K562 (cell line): ENCODE measurements around the gene PNMA8A.

ENCODE experiments used
- CTCF ChIP-seq, 3 experiments: IDR thresholded peaks in 2 of 3; conservative IDR thresholded peaks in 1 of 3; 2 replicates each; pipeline ENCODE4 v1.5.1; 2011 to 2012; ENCODE audit warnings: low read length in 3 of 3, mild to moderate bottlenecking in 3 of 3, control low read depth in 2 of 3, improper control_type of control experiment in 1 of 3, inconsistent platforms in 1 of 3, low read depth in 1 of 3, mixed read lengths in 1 of 3, moderate library complexity in 1 of 3; ENCODE audit not compliant: insufficient read depth in 2 of 3
- EP300 ChIP-seq: IDR thresholded peaks from 2 replicates; pipeline ENCODE4 v1.6.1; 2012; ENCODE audit warnings: low read length, improper control_type of control experiment
- KAT8 ChIP-seq: fragments of 450-650 bp; IDR thresholded peaks from 2 replicates; pipeline ENCODE4 v1.6.1; 2016; ENCODE audit warnings: low read depth, mild to moderate bottlenecking
- RFX5 ChIP-seq: IDR thresholded peaks from 2 replicates; pipeline ENCODE4 v1.6.1; 2011; ENCODE audit warnings: low read depth, mild to moderate bottlenecking, improper control_type of control experiment, low read length
- RNF2 ChIP-seq: sonication (generic); IDR thresholded peaks from 2 replicates; pipeline ENCODE4 v1.6.1; 2016
- SIN3B ChIP-seq: fragments of 450-650 bp; IDR thresholded peaks from 2 replicates; pipeline ENCODE4 v1.6.1; 2017; ENCODE audit warnings: low read depth, mild to moderate bottlenecking, moderate library complexity
- SNAPC5 ChIP-seq: fragments of 250-450 bp; sonication (Bioruptor Pico); IDR thresholded peaks from 2 replicates; pipeline ENCODE4 v1.8.0; 2021; ENCODE audit warnings: moderate library complexity, mild to moderate bottlenecking, inconsistent platforms
- STAT6 ChIP-seq: sonication (generic); formaldehyde crosslinking; IDR thresholded peaks from 2 replicates; pipeline ENCODE4 v1.8.1; 2023; ENCODE audit warnings: mild to moderate bottlenecking, missing genetic modification reagents
- ZC3H11A ChIP-seq: IDR thresholded peaks from 2 replicates; pipeline ENCODE4 v1.6.1; 2012; ENCODE audit warnings: low read depth, low read length, improper control_type of control experiment
- ZKSCAN8 ChIP-seq: fragments of 200-800 bp; sonication (Bioruptor generic); IDR thresholded peaks from 2 replicates; pipeline ENCODE4 v1.6.1; 2016; ENCODE audit warnings: missing genetic modification characterization, missing compliant biosample characterization
- ZNF121 ChIP-seq: sonication (generic); formaldehyde crosslinking; conservative IDR thresholded peaks from 2 replicates; pipeline ENCODE4 v1.8.0; 2022; ENCODE audit warnings: missing genetic modification reagents
- ZNF217 ChIP-seq: sonication (generic); formaldehyde crosslinking; IDR thresholded peaks from 2 replicates; pipeline ENCODE4 v1.8.0; 2022; ENCODE audit warnings: mild to moderate bottlenecking, missing genetic modification reagents
- TF ChIP-seq, protein P1 (sequence below): fragments of 450-650 bp; IDR thresholded peaks from 2 replicates; pipeline ENCODE4 v1.7.1; 2018; ENCODE audit warnings: mild to moderate bottlenecking, low read depth; ENCODE audit not compliant: partially characterized antibody
- TF ChIP-seq, protein P2 (sequence below): fragments of 200-600 bp; sonication (generic); IDR thresholded peaks from one replicate; pipeline ENCODE4 v1.6.1; 2012; ENCODE audit warnings: mild to moderate bottlenecking, low read depth, low read length, inconsistent platforms

- TF ChIP-seq RFX5 (no peak), ZKSCAN8 (CRISPR knock-in tag) (no peak), ZC3H11A (no peak), SNAPC5 (CRISPR knock-in tag) (no peak), EP300 (no peak), ZNF121 (CRISPR knock-in tag) (no peak), STAT6 (CRISPR knock-in tag) (no peak), ZNF217 (no peak), SIN3B (no peak), KAT8 (no peak), RNF2 (no peak), CTCF (IDR thresholded peaks at IDR 0.05 in 2 of 3, conservative IDR thresholded peaks at IDR 0.05 in 1 of 3; ENCODE audit: insufficient read depth in 2 of 3, low read depth in 1 of 3, low read length in 3 of 3) (no peak)
- TF ChIP-seq, protein P1, sequence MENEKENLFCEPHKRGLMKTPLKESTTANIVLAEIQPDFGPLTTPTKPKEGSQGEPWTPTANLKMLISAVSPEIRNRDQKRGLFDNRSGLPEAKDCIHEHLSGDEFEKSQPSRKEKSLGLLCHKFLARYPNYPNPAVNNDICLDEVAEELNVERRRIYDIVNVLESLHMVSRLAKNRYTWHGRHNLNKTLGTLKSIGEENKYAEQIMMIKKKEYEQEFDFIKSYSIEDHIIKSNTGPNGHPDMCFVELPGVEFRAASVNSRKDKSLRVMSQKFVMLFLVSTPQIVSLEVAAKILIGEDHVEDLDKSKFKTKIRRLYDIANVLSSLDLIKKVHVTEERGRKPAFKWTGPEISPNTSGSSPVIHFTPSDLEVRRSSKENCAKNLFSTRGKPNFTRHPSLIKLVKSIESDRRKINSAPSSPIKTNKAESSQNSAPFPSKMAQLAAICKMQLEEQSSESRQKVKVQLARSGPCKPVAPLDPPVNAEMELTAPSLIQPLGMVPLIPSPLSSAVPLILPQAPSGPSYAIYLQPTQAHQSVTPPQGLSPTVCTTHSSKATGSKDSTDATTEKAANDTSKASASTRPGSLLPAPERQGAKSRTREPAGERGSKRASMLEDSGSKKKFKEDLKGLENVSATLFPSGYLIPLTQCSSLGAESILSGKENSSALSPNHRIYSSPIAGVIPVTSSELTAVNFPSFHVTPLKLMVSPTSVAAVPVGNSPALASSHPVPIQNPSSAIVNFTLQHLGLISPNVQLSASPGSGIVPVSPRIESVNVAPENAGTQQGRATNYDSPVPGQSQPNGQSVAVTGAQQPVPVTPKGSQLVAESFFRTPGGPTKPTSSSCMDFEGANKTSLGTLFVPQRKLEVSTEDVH, result no peak
- TF ChIP-seq, protein P2, sequence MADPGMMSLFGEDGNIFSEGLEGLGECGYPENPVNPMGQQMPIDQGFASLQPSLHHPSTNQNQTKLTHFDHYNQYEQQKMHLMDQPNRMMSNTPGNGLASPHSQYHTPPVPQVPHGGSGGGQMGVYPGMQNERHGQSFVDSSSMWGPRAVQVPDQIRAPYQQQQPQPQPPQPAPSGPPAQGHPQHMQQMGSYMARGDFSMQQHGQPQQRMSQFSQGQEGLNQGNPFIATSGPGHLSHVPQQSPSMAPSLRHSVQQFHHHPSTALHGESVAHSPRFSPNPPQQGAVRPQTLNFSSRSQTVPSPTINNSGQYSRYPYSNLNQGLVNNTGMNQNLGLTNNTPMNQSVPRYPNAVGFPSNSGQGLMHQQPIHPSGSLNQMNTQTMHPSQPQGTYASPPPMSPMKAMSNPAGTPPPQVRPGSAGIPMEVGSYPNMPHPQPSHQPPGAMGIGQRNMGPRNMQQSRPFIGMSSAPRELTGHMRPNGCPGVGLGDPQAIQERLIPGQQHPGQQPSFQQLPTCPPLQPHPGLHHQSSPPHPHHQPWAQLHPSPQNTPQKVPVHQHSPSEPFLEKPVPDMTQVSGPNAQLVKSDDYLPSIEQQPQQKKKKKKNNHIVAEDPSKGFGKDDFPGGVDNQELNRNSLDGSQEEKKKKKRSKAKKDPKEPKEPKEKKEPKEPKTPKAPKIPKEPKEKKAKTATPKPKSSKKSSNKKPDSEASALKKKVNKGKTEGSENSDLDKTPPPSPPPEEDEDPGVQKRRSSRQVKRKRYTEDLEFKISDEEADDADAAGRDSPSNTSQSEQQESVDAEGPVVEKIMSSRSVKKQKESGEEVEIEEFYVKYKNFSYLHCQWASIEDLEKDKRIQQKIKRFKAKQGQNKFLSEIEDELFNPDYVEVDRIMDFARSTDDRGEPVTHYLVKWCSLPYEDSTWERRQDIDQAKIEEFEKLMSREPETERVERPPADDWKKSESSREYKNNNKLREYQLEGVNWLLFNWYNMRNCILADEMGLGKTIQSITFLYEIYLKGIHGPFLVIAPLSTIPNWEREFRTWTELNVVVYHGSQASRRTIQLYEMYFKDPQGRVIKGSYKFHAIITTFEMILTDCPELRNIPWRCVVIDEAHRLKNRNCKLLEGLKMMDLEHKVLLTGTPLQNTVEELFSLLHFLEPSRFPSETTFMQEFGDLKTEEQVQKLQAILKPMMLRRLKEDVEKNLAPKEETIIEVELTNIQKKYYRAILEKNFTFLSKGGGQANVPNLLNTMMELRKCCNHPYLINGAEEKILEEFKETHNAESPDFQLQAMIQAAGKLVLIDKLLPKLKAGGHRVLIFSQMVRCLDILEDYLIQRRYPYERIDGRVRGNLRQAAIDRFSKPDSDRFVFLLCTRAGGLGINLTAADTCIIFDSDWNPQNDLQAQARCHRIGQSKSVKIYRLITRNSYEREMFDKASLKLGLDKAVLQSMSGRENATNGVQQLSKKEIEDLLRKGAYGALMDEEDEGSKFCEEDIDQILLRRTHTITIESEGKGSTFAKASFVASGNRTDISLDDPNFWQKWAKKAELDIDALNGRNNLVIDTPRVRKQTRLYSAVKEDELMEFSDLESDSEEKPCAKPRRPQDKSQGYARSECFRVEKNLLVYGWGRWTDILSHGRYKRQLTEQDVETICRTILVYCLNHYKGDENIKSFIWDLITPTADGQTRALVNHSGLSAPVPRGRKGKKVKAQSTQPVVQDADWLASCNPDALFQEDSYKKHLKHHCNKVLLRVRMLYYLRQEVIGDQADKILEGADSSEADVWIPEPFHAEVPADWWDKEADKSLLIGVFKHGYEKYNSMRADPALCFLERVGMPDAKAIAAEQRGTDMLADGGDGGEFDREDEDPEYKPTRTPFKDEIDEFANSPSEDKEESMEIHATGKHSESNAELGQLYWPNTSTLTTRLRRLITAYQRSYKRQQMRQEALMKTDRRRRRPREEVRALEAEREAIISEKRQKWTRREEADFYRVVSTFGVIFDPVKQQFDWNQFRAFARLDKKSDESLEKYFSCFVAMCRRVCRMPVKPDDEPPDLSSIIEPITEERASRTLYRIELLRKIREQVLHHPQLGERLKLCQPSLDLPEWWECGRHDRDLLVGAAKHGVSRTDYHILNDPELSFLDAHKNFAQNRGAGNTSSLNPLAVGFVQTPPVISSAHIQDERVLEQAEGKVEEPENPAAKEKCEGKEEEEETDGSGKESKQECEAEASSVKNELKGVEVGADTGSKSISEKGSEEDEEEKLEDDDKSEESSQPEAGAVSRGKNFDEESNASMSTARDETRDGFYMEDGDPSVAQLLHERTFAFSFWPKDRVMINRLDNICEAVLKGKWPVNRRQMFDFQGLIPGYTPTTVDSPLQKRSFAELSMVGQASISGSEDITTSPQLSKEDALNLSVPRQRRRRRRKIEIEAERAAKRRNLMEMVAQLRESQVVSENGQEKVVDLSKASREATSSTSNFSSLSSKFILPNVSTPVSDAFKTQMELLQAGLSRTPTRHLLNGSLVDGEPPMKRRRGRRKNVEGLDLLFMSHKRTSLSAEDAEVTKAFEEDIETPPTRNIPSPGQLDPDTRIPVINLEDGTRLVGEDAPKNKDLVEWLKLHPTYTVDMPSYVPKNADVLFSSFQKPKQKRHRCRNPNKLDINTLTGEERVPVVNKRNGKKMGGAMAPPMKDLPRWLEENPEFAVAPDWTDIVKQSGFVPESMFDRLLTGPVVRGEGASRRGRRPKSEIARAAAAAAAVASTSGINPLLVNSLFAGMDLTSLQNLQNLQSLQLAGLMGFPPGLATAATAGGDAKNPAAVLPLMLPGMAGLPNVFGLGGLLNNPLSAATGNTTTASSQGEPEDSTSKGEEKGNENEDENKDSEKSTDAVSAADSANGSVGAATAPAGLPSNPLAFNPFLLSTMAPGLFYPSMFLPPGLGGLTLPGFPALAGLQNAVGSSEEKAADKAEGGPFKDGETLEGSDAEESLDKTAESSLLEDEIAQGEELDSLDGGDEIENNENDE, result no peak
Measured at GRCh38 chr19:46508206-46508605, 36.8 kb upstream of the PNMA8A start.
